SK-N-MC (cell line): ENCODE measurements around the gene DYNC2H1.

Experiments used
- EZH2 ChIP-seq: fragments of 200-600 bp; sonication (generic); IDR thresholded peaks from one replicate; pipeline ENCODE4 v1.6.1; 2017; ENCODE audit warnings: antibody characterized with exemption
- POLR2AphosphoS5 ChIP-seq: IDR thresholded peaks from 2 replicates; pipeline ENCODE4 v1.6.1; 2012; ENCODE audit warnings: mild to moderate bottlenecking, low read depth, low read length, borderline replicate concordance

GRCh38 chr11:103332409-103332808, 223.2 kb downstream of the DYNC2H1 start:
- TF ChIP-seq POLR2AphosphoS5 (no peak), EZH2 (no peak)
